ENCODE measurements around the gene ZNF219. TPM values are rescaled to one million over a fixed set of nuclear protein-coding genes. Genes with fewer than 3 reads are reported as not detected.

ZNF219 gene
- total and polyA plus RNA-seq, 2 experiments from 2014 or later: 49.5 to 143 TPM

DNA sequence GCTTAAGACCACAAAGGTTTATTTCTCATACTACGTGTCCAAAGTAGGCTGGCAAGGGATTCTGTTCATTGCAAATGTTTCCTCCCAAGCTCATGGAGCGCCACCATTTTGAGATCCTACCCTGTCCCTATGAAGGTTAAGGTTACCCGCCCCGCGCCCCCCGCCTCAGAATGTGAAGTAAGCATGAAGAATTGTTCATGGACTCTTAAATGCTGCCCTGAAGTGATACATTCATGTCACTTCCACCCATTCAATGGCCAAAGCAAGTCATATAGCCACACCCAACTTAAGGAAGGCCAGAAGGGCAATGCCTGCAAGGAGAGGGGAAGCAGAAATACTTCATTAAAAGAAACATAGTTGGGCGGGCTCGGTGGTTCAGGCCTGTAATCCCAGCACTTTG, 6.6 kb upstream of the ZNF219 start:
- peak overlapping the region; percentile 99 for H3K27ac ChIP-seq
- H3K27me3 ChIP-seq: no peaks in the 10 kb centered on the region
- no peaks in the 10 kb centered on the region for H3K9me3 ChIP-seq (ENCODE audit: low read depth)
- peaks cover 23% of the 10 kb centered on the region for H3K4me1 ChIP-seq (ENCODE audit: low read depth)
- TF ChIP-seq, protein P1, sequence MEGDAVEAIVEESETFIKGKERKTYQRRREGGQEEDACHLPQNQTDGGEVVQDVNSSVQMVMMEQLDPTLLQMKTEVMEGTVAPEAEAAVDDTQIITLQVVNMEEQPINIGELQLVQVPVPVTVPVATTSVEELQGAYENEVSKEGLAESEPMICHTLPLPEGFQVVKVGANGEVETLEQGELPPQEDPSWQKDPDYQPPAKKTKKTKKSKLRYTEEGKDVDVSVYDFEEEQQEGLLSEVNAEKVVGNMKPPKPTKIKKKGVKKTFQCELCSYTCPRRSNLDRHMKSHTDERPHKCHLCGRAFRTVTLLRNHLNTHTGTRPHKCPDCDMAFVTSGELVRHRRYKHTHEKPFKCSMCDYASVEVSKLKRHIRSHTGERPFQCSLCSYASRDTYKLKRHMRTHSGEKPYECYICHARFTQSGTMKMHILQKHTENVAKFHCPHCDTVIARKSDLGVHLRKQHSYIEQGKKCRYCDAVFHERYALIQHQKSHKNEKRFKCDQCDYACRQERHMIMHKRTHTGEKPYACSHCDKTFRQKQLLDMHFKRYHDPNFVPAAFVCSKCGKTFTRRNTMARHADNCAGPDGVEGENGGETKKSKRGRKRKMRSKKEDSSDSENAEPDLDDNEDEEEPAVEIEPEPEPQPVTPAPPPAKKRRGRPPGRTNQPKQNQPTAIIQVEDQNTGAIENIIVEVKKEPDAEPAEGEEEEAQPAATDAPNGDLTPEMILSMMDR (IDR thresholded peaks at IDR 0.05; ENCODE audit: low read depth, low read length): no peak
- H3K4me3 ChIP-seq: no peak overlapping the region
- DNase-seq (ENCODE audit: low read depth in 1 of 2, low spot score in 1 of 2): no peak
- no peaks in the 10 kb centered on the region for H3K36me3 ChIP-seq

DNA sequence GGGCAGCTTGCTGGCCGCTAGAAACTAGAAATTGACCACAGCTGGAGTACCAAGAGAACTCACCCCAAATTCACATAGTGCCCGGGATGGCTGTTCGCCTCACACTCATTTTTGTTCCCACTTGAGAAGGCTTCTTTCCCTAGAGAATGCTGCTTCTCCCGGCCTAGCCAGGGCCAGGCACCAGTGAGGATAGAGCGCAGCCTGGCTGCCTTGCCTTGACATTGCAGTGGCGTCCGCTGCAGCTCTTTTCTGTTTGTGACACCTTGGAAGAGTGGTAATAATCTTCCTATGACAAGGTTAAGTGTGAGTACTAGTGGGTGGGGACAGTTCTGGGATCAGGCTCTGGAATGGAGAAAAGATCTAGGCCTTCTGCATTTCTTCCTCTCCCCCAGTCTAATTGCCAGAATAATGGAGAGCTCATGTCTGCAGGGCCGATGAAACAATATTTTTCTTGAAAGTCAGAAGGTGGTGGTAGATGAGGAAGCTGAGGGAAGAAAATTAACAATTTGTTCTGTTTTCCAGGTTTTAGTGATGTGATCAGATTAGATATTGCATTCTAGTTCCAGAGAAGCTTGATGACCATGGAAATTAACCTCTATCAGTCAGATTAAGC, 6.1 kb upstream of the ZNF219 start:
- Histone ChIP-seq H3K9me3 (ENCODE audit: low read depth) (no peaks in the 10 kb centered on the region), H3K4me1 (ENCODE audit: low read depth) (peaks cover 25% of the 10 kb centered on the region), H3K27ac (peak overlapping the region; percentile 99), H3K27me3 (no peaks in the 10 kb centered on the region), H3K4me3 (peak overlapping the region; percentile 48), H3K36me3 (no peaks in the 10 kb centered on the region)
- DNase-seq (ENCODE audit: low read depth in 1 of 2, low spot score in 1 of 2): peak; percentile 83 to 88
- TF ChIP-seq, protein P1 (IDR thresholded peaks at IDR 0.05; ENCODE audit: low read depth, low read length): peak; percentile 98

DNA sequence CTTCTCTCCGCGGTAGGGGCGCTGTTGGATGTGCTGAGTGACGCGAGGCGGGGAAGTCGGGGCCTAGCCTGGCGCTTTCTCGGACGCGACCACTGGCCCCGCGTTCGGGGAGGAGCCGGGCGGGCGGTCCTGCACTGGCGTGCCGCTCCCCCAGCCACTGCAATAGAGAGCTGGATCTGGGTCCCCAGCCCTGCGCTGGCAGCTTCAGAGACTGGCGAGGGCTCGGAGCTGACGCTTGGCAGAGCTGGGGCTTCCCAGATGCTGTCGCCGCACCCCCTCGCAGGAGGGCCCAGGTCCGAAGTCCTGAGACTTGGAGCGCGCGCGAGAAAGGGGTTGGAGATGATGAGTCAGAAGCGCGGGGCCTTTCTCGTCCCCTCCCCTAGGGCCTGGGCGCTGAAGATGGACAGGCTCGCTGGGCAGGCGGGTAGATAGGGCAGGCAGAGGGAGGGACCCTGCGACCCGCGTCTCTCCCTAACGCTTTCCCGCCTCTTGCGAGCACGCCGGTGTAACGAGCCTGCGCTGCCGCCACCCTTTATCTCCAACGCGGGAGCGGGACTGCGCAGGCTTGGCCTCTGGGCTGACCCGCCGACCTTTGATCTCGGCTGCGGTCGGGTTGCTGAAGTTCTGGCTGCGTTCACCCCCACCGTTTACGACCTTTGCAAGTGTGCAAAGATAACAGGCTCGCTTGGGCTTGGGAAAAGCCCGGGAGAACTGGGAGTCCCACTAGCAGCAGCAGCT, 5.4 kb upstream of the ZNF219 start:
- Histone ChIP-seq H3K27me3 (no peaks in the 10 kb centered on the region), H3K36me3 (no peaks in the 10 kb centered on the region), H3K27ac (peak overlapping the region; percentile 99), H3K4me1 (ENCODE audit: low read depth) (peaks cover 29% of the 10 kb centered on the region), H3K9me3 (ENCODE audit: low read depth) (no peaks in the 10 kb centered on the region), H3K4me3 (peak overlapping the region; percentile 48)
- DNase-seq (ENCODE audit: low read depth in 1 of 2, low spot score in 1 of 2): peak; percentile 98
- TF ChIP-seq, protein P1 (IDR thresholded peaks at IDR 0.05; ENCODE audit: low read depth, low read length): peak; percentile 77

DNA sequence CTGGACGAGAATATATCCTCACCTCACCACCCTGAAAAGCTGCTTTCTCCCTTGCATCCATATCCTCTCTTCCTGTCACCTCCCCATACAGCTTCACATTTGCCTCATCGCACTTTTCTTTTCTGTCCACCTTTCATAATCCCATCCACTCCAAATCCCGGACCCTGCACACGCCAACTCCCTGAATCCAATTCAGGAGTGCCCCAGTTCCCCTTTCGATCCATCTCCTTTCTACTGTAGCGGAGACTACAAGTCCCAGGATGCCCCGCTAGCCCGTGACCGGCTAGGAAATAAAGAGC, 4.9 kb upstream of the ZNF219 start:
- H3K9me3 ChIP-seq (ENCODE audit: low read depth): no peaks in the 10 kb centered on the region
- H3K4me3 ChIP-seq: peak overlapping the region; percentile 48
- no peak for DNase-seq (ENCODE audit: low read depth in 1 of 2, low spot score in 1 of 2)
- peak overlapping the region; percentile 99 for H3K27ac ChIP-seq
- no peaks in the 10 kb centered on the region for H3K36me3 ChIP-seq
- H3K27me3 ChIP-seq: no peaks in the 10 kb centered on the region
- TF ChIP-seq, protein P1 (IDR thresholded peaks at IDR 0.05; ENCODE audit: low read depth, low read length): no peak
- peaks cover 29% of the 10 kb centered on the region for H3K4me1 ChIP-seq (ENCODE audit: low read depth)

DNA sequence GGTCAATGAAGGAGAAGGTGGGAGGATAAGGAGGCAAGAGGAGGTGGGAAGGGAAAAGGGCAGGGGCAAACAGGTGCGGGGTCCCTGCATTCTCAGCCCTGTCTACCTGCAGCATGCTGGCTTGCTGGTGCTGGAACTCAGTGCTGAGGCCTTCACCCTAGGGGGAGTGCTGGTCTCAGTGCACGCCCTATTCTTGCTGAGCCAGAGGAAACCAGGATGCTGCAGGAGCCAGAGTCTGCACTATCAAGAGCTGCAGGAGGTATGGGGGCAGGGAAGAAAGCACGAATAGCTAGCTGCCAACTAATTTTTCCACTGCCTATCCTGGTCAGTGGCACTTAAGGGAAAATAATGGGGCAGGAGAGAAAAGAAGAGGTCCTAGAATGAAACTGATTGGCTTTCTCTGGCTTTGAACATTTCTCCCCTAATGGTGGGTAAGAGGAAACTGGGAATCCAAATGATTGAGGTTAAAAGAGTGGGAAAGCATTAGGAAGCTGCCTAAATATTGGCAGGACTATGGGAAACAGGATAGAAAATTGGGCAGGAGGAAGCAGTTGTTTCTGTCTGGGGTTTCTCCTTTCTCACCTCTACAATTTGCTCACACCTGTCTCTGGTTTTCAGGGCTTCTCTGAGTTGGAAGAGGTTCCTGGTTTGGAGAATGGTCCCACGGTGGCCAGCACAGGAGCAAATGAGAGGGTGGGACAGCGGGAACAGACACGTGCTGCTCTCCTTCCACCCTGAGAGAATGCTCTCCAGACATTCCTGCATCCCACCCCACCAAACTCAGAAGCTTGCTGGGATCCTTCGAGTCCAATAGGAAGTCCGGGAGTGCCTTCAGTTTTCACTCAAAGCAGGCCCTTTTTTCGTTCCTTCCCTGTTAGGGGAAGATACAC, 4.3 kb upstream of the ZNF219 start:
- Histone ChIP-seq H3K4me3 (peak overlapping the region; percentile 48), H3K9me3 (ENCODE audit: low read depth) (no peaks in the 10 kb centered on the region), H3K36me3 (no peaks in the 10 kb centered on the region), H3K27ac (peak overlapping the region; percentile 3), H3K27me3 (no peaks in the 10 kb centered on the region), H3K4me1 (ENCODE audit: low read depth) (peaks cover 29% of the 10 kb centered on the region)
- TF ChIP-seq, protein P1 (IDR thresholded peaks at IDR 0.05; ENCODE audit: low read depth, low read length): no peak
- peak in 1 of 2 donors; percentile 13 for DNase-seq (ENCODE audit: low read depth in 1 of 2, low spot score in 1 of 2)

Measured in cardiac muscle cell (in vitro differentiated cells and primary cell).